A549 (cell line): ENCODE data around the gene SOCS7. TPM values are rescaled to one million over a fixed set of nuclear protein-coding genes. Genes with fewer than 3 reads are reported as not detected.

Experiments used
- ATAC-seq, 2 experiments: fragments of 200-7000 bp in 1 of 2; fragments of >200 bp in 1 of 2; cut with Nextera tagmentation in 1 of 2; cut with Tn5 transposase in 1 of 2; 3 replicates each; pipeline versions ENCODE4 v1.8.0 to v1.9.1; 2018 to 2020; ENCODE audit warnings: mild to moderate bottlenecking in 1 of 2, moderate library complexity in 1 of 2
- CTCF ChIA-PET: fragments of 300-600 bp; sonication (Branson Sonifier 250); formaldehyde crosslinking; extraction: SDS; loops from one replicate; lab custom pipeline; 2021; ENCODE audit warnings: antibody characterized with exemption, inconsistent platforms; lab: Yijun Ruan, JAX
- POLR2A ChIA-PET: fragments of 350-600 bp; formaldehyde crosslinking; extraction: SDS; loops from one replicate; lab custom pipeline; 2021; ENCODE audit warnings: antibody characterized with exemption, inconsistent platforms; lab: Yijun Ruan, JAX
- DNase-seq, 2 experiments: peaks; one replicate each; pipeline versions ENCODE4 v3.0.0 to v3.0.0-alpha.2; 2011 to 2016; ENCODE audit warnings: low read depth in 1 of 2, low spot score in 1 of 2
- FAIRE-seq: peaks from 2 replicates; lab custom pipeline; 2011; peaks lifted over from hg19 to GRCh38; lab: Jason Lieb, UNC
- H3K27ac ChIP-seq, 2 experiments: fragments of >200 bp; sonication (Bioruptor Twin); formaldehyde crosslinking; 3 replicates each; pipeline ENCODE4 v1.5.1; 2016 to 2017
- H3K4me1 ChIP-seq: fragments of >200 bp; sonication (Bioruptor Twin); formaldehyde crosslinking; 3 replicates; pipeline ENCODE4 v1.6.1; 2016
- H3K4me2 ChIP-seq: fragments of >200 bp; sonication (Bioruptor Twin); formaldehyde crosslinking; 3 replicates; pipeline ENCODE4 v1.6.1; 2016
- H3K4me3 ChIP-seq: fragments of >200 bp; sonication (Bioruptor Twin); formaldehyde crosslinking; 3 replicates; pipeline ENCODE4 v1.5.1; 2016
- H3K9me3 ChIP-seq: fragments of >200 bp; sonication (Bioruptor Twin); formaldehyde crosslinking; 3 replicates; pipeline ENCODE4 v1.6.1; 2016
- CBX8 ChIP-seq: fragments of 200-600 bp; sonication (generic); IDR thresholded peaks from 2 replicates; pipeline ENCODE4 v1.6.1; 2016
- EHF ChIP-seq: fragments of 250-450 bp; sonication (Bioruptor Pico); IDR thresholded peaks from 2 replicates; pipeline ENCODE4 v1.5.0; 2020; ENCODE audit warnings: mild to moderate bottlenecking
- ESRRA ChIP-seq: fragments of 150-350 bp; IDR thresholded peaks from 2 replicates; pipeline ENCODE4 v1.6.1; 2014; ENCODE audit warnings: mild to moderate bottlenecking, low read length, borderline replicate concordance
- FOSL2 ChIP-seq, 2 experiments: fragments of 450-650 bp in 1 of 2; fragments of >200 bp in 1 of 2; sonication (Bioruptor Twin) in 1 of 2; formaldehyde crosslinking; IDR thresholded peaks; 2 replicates each; pipeline versions ENCODE4 v1.5.0 to v1.6.1; 2016 to 2020; ENCODE audit warnings: mild to moderate bottlenecking in 1 of 2, moderate library complexity in 1 of 2
- GATA3 ChIP-seq: IDR thresholded peaks from 2 replicates; pipeline ENCODE4 v1.6.1; 2012; ENCODE audit warnings: borderline replicate concordance
- HOXB13 ChIP-seq: fragments of 250-450 bp; sonication (Bioruptor Pico); IDR thresholded peaks from 2 replicates; pipeline ENCODE4 v1.5.0; 2020; ENCODE audit warnings: low read depth, mild to moderate bottlenecking, moderate library complexity
- HOXB5 ChIP-seq: fragments of 250-450 bp; sonication (Bioruptor Pico); IDR thresholded peaks from 2 replicates; pipeline ENCODE4 v1.5.0; 2020; ENCODE audit warnings: mild to moderate bottlenecking, moderate library complexity
- JUN ChIP-seq, 2 experiments: fragments of >200 bp; sonication (Bioruptor Twin); formaldehyde crosslinking; IDR thresholded peaks; 2 replicates in 1 of 2; 3 replicates in 1 of 2; pipeline ENCODE4 v1.6.1; 2016 to 2017
- MAFK ChIP-seq: fragments of 450-650 bp; IDR thresholded peaks from 2 replicates; pipeline ENCODE4 v1.6.1; 2014; ENCODE audit not compliant: partially characterized antibody
- POLR2AphosphoS2 ChIP-seq: conservative IDR thresholded peaks from 2 replicates; pipeline ENCODE4 v1.6.1; 2012; ENCODE audit warnings: low read length, improper control_type of control experiment, inconsistent platforms
- RARB ChIP-seq: fragments of 250-450 bp; sonication (Bioruptor Pico); IDR thresholded peaks from 2 replicates; pipeline ENCODE4 v1.8.0; 2021; ENCODE audit warnings: mild to moderate bottlenecking, moderate library complexity
- TFCP2L1 ChIP-seq: fragments of 250-450 bp; sonication (Bioruptor Pico); IDR thresholded peaks from 2 replicates; pipeline ENCODE4 v1.5.0; 2021; ENCODE audit warnings: mild to moderate bottlenecking
- TP53 ChIP-seq: fragments of 250-450 bp; sonication (Bioruptor Pico); IDR thresholded peaks from 2 replicates; pipeline ENCODE4 v1.5.0; 2021; ENCODE audit warnings: mild to moderate bottlenecking, moderate library complexity
- ZC3H11A ChIP-seq: fragments of 450-650 bp; IDR thresholded peaks from 2 replicates; pipeline ENCODE4 v1.6.1; 2014; ENCODE audit warnings: antibody characterized with exemption, mild to moderate bottlenecking
- WGBS: methylation state at CpG from one replicate; pipeline ENCODE4 v1.1.6; 2017; ENCODE audit errors: missing lambda C conversion rate; 5-methylcytosine and 5-hydroxymethylcytosine counted together
- polyA plus RNA-seq, 4 experiments: library from polyadenylated mRNA; depleted of rRNA in 3 of 4; stranded (reverse); fragments of >200 nt; fragmentation: RNase III in 1 of 4; extraction: RNeasy Plus Mini Kit Qiagen cat#74134 plus additional on column Dnase treatment in 1 of 4; gene quantifications; 2 replicates in 3 of 4; 3 replicates in 1 of 4; pipeline ENCODE4 v1.2.3, GENCODE V29; 2011 to 2017
- TF ChIP-seq, protein P1 (sequence below): IDR thresholded peaks from 2 replicates; pipeline ENCODE4 v1.6.1; 2012
- TF ChIP-seq, protein P2 (sequence below): fragments of >200 bp; sonication (Bioruptor Twin); formaldehyde crosslinking; IDR thresholded peaks from 3 replicates; pipeline ENCODE4 v1.6.1; 2016
- TF ChIP-seq, protein P3 (sequence below): fragments of 200-600 bp; sonication (generic); IDR thresholded peaks from 2 replicates; pipeline ENCODE4 v1.6.1; 2016; ENCODE audit warnings: antibody characterized with exemption, mild to moderate bottlenecking, moderate library complexity

Gene SOCS7
- polyA plus RNA-seq, 2 of the 4 experiments (the other 2 are of a cell fraction) = 14.4 to 20.6 TPM

DNA sequence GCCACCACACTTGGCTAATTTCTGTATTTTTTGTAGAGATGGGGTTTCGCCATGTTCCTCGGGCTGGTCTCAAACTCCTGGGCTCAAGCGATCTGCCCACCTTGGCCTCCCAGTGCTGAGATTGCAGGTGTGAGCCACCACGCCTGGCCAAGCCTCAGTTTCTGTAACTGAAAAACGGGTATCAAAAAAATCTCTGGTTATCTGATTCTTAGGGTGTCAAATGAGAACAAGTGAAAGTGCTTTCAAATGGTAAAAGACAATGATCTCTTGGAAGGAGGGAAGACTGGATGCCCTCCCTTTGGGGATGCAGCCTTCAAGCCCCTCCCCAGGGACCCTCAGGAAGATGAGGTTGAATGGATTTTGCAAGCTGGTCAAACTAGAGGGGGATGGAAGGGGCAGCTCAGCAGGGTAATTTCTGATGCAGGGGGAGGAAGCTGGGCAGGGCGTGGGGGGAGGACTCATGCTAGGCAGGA, 98.9 kb downstream of the SOCS7 start:
- Histone ChIP-seq H3K4me1 (peaks cover 75% of the 10 kb centered on the region), H3K9me3 (no peaks in the 10 kb centered on the region), H3K4me3 (no peak overlapping the region), H3K27ac (peak overlapping the region; percentile 67 to 96), H3K4me2 (peak overlapping the region; percentile 83)
- ATAC-seq = no peak
- WGBS = 69% methylated on average over 6 of the region's 6 CpGs
- CTCF ChIA-PET = interaction anchor here (0.7 to 4.3 kb wide), 12 partner anchors 8 to 217 kb away, joined by 3 to 23 read pairs (median 3); no protein-coding TSS in a partner anchor
- POLR2A ChIA-PET = no interaction called here
- no peak for DNase-seq
- TF ChIP-seq TP53 = no peak
- TF ChIP-seq MAFK = peak; percentile 41
- TF ChIP-seq, all 56 proteins: peak for 1
- no peak for FAIRE-seq

DNA sequence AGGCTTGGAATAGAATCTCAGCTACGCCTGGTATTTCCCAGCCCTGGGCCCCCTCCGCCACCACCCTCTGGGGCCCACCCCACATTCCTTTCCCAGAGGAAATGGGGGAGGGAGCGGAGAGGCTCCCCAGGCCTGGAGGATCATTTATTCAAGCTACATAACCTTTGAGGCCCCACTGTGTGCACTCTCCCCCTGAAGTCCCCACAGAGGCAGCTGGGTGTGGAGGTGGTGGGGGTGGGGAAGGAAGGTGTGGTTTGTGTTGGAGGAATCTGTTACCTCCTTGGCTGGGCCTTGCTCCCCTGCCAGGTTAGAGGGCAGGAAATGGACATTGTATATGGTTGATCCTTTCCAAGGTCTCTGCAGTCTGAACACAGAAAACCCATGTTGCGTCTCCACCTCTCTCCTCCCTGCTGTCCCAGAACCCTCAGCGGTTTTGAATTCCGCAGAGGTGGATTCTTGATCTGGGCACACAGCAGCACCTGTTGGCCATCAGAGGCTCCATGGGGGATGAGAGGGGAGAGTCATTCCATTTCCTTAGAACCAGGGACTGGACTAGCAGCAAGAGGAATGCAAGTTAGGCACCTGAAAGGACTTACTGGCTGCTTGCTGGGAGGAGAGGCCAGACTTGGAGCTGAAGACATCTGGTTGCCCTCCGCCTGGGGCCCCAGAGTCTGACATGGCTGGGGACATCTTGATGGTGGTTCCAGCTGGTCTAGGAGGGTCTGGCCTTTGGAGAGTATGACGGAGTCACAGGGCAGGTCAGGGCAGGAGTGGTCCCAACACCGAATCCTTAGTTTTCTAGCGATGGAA, 99.6 kb downstream of the SOCS7 start:
- no peaks in the 10 kb centered on the region for H3K9me3 ChIP-seq
- peaks cover 81% of the 10 kb centered on the region for H3K4me1 ChIP-seq
- TF ChIP-seq HOXB5 (CRISPR knock-in tag) = 0 out of 2 replicates have a peak, but pooled peaks have one; percentile 12
- no peak for TF ChIP-seq POLR2AphosphoS2
- peak in 1 of 2 experiments; percentile 54; a peak in 2 of 5 replicates for TF ChIP-seq JUN (IDR thresholded peaks at IDR 0.05)
- TF ChIP-seq TFCP2L1 = no peak
- 0 out of 2 replicates have a peak, but pooled peaks have one; percentile 43 for TF ChIP-seq EHF (CRISPR knock-in tag)
- no peak for TF ChIP-seq FOSL2 (IDR thresholded peaks at IDR 0.05)
- peak; percentile 16; the same call in 1 of the 2 replicates for TF ChIP-seq FOSL2 (CRISPR knock-in tag; IDR thresholded peaks at IDR 0.05)
- TF ChIP-seq ZC3H11A = no peak
- peak; percentile 40; the same call in 1 of the 2 replicates for TF ChIP-seq GATA3
- no peak for TF ChIP-seq MAFK
- TF ChIP-seq, protein P1, sequence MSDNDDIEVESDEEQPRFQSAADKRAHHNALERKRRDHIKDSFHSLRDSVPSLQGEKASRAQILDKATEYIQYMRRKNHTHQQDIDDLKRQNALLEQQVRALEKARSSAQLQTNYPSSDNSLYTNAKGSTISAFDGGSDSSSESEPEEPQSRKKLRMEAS = peak; percentile 23; the same call in 1 of the 2 replicates
- TF ChIP-seq HOXB13 (CRISPR knock-in tag) = peak; percentile 39; the same call in 1 of the 2 replicates
- TF ChIP-seq, all 56 proteins: peak for 7
- DNase-seq = peak in 1 of 2 experiments; percentile 76
- H3K27ac ChIP-seq = peak overlapping the region; percentile 67 to 96
- 71% methylated on average over 10 of the region's 10 CpGs for WGBS
- FAIRE-seq = no peak
- peak overlapping the region; percentile 83 for H3K4me2 ChIP-seq
- no peak overlapping the region for H3K4me3 ChIP-seq
- POLR2A ChIA-PET = no interaction called here
- CTCF ChIA-PET = interaction anchor here (0.7 to 4.3 kb wide), 12 partner anchors 9 to 216 kb away, joined by 3 to 23 read pairs (median 4); no protein-coding TSS in a partner anchor
- peak in 1 of 2 experiments; percentile 32; a peak in 3 of 6 replicates for ATAC-seq

DNA sequence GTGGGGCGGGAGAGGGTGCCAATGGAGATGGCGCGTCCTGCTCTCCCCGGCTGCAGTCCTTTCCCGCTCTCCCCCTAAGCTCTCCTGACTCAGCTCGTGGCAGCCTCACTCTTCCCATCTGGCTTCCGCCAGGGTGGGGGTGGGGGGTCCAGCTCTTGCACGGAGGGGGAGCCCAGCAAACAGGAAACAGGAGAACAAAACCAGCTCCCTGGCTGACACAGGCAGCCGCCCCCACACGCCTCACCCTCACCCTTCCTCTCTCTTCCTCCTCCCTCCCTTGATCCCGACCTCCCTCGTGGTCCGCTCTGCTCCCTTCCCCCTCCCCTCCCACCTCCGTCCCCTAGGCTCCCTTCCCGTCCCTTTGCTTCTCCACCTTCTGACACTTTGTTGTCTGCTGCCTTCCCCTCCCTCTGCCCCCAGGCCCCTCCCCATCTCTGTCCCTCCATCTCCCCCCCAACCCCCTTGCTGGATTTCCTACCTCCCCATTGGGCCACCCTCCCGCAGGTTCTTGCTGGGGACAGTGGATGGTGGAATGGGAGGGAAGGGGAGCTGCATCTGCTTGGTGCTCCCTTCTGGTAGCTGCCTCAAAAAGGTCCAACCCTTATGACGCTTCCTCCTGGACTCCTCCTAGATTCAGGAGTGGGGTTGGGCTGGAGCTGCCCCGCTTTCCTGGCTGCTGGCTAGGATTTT, 100.3 kb downstream of the SOCS7 start:
- no peak for TF ChIP-seq CBX8
- TF ChIP-seq, protein P1 = 0 out of 2 replicates have a peak, but pooled peaks have one; percentile 15
- TF ChIP-seq, all 56 proteins: peak for 1
- POLR2A ChIA-PET = interaction anchor here (0.6 kb wide), 1 partner anchor 288 kb away, joined by 5 read pairs; no protein-coding TSS in a partner anchor
- 78% methylated on average over 18 of the region's 18 CpGs for WGBS
- peak overlapping the region; percentile 67 to 96; a peak in 5 of 6 replicates for H3K27ac ChIP-seq
- ATAC-seq (no peak), DNase-seq (no peak), FAIRE-seq (no peak)
- H3K4me1 ChIP-seq = peaks cover 83% of the 10 kb centered on the region
- H3K9me3 ChIP-seq = no peaks in the 10 kb centered on the region
- peak overlapping the region; percentile 83 for H3K4me2 ChIP-seq
- H3K4me3 ChIP-seq = no peak overlapping the region
- CTCF ChIA-PET = interaction anchor here (0.6 to 4.3 kb wide), 16 partner anchors 7 to 212 kb away, joined by 3 to 23 read pairs (median 4); no protein-coding TSS in a partner anchor

DNA sequence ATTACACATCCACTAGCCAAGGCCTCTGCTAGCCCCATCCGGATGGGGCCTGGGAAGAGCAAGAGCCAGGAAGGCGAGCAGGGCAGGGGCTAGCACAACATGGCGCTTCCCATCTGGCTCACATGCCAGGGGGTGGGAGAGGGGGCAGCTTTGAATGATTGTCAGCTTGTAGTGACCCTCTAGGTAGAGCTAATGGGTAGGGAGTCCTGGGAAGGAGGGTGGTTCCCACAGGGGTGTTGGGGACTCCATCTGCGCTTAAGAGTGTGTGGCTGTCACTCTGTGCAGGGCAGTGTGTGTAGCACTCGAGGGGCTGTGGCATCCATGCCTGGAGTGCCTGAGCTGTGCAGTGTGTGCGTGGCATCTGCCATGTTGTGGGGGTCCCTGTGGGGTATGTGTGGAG, 101.1 kb downstream of the SOCS7 start:
- no peak for DNase-seq
- ATAC-seq = peak in 1 of 2 experiments; percentile 1; a peak in 2 of 6 replicates
- peak overlapping the region; percentile 78 to 96; a peak in 5 of 6 replicates for H3K27ac ChIP-seq
- no peak overlapping the region; the same call in 2 of the 3 replicates for H3K4me3 ChIP-seq
- no peaks in the 10 kb centered on the region for H3K9me3 ChIP-seq
- peak overlapping the region; percentile 83 for H3K4me2 ChIP-seq
- 92% methylated on average over 6 of the region's 6 CpGs for WGBS
- POLR2A ChIA-PET = interaction anchor here (0.6 kb wide), 1 partner anchor 287 kb away, joined by 5 read pairs; no protein-coding TSS in a partner anchor
- peaks cover 79% of the 10 kb centered on the region for H3K4me1 ChIP-seq
- CTCF ChIA-PET = interaction anchor here (0.6 to 4.3 kb wide), 12 partner anchors 8 to 211 kb away, joined by 3 to 23 read pairs (median 4); no protein-coding TSS in a partner anchor
- no peak for FAIRE-seq
- TF ChIP-seq POLR2AphosphoS2 (no peak), ESRRA (no peak), FOSL2 (IDR thresholded peaks at IDR 0.05) (no peak), FOSL2 (CRISPR knock-in tag; IDR thresholded peaks at IDR 0.05) (no peak), ZC3H11A (no peak), RARB (CRISPR knock-in tag) (no peak)
- TF ChIP-seq, protein P1 = no peak
- TF ChIP-seq, protein P2, sequence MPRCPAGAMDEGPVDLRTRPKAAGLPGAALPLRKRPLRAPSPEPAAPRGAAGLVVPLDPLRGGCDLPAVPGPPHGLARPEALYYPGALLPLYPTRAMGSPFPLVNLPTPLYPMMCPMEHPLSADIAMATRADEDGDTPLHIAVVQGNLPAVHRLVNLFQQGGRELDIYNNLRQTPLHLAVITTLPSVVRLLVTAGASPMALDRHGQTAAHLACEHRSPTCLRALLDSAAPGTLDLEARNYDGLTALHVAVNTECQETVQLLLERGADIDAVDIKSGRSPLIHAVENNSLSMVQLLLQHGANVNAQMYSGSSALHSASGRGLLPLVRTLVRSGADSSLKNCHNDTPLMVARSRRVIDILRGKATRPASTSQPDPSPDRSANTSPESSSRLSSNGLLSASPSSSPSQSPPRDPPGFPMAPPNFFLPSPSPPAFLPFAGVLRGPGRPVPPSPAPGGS = no peak
- TF ChIP-seq, protein P3, sequence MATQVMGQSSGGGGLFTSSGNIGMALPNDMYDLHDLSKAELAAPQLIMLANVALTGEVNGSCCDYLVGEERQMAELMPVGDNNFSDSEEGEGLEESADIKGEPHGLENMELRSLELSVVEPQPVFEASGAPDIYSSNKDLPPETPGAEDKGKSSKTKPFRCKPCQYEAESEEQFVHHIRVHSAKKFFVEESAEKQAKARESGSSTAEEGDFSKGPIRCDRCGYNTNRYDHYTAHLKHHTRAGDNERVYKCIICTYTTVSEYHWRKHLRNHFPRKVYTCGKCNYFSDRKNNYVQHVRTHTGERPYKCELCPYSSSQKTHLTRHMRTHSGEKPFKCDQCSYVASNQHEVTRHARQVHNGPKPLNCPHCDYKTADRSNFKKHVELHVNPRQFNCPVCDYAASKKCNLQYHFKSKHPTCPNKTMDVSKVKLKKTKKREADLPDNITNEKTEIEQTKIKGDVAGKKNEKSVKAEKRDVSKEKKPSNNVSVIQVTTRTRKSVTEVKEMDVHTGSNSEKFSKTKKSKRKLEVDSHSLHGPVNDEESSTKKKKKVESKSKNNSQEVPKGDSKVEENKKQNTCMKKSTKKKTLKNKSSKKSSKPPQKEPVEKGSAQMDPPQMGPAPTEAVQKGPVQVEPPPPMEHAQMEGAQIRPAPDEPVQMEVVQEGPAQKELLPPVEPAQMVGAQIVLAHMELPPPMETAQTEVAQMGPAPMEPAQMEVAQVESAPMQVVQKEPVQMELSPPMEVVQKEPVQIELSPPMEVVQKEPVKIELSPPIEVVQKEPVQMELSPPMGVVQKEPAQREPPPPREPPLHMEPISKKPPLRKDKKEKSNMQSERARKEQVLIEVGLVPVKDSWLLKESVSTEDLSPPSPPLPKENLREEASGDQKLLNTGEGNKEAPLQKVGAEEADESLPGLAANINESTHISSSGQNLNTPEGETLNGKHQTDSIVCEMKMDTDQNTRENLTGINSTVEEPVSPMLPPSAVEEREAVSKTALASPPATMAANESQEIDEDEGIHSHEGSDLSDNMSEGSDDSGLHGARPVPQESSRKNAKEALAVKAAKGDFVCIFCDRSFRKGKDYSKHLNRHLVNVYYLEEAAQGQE = no peak
